ENCODE measurements around the gene C2CD2L. TPM values are rescaled to one million over a fixed set of nuclear protein-coding genes. Genes with fewer than 3 reads are reported as not detected.

Gene C2CD2L
- total and polyA plus RNA-seq, 12 donors = 6.1 to 13.7 (median 8.4) TPM

GRCh38 chr11:119114351-119114750 lies 7.2 kb downstream of the C2CD2L start:
- no peak overlapping the region for H3K4me3 ChIP-seq
- H3K4me1 ChIP-seq = peaks cover 0 to 34% (median 1%) of the 10 kb centered on the region in 9 donors
- 72 to 78% methylated on average over 5 of the region's 5 CpGs for WGBS, 2 donors
- ATAC-seq (no peak), DNase-seq (no peak)
- peaks cover 0 to 84% (median 20%) of the 10 kb centered on the region in 9 donors for H3K36me3 ChIP-seq
- no peaks in the 10 kb centered on the region for H3K27me3 ChIP-seq
- intact Hi-C loops (cut with DNase I) = no loop called here
- TF ChIP-seq CTCF (IDR thresholded peaks at IDR 0.05) = no peak
- H3K27ac ChIP-seq = peak overlapping the region in 2 of 10 donors; percentile 5 to 88
- no peaks in the 10 kb centered on the region for H3K9me3 ChIP-seq

GRCh38 chr11:119115484-119116234 lies 8.5 kb downstream of the C2CD2L start:
- H3K27ac ChIP-seq = peak overlapping the region in 6 of 10 donors; percentile 25 to 88 (median 43)
- 71% methylated on average over 24 of the region's 24 CpGs for WGBS, 2 donors
- H3K4me3 ChIP-seq = peak overlapping the region in 2 of 10 donors; percentile 2 to 35
- ATAC-seq (peak; percentile 35 to 78 (median 54)), DNase-seq (peak; percentile 47 to 52)
- H3K27me3 ChIP-seq = no peaks in the 10 kb centered on the region
- H3K4me1 ChIP-seq = peaks cover 0 to 27% (median 3%) of the 10 kb centered on the region in 9 donors
- no peak for TF ChIP-seq CTCF (IDR thresholded peaks at IDR 0.05)
- no peaks in the 10 kb centered on the region for H3K9me3 ChIP-seq
- H3K36me3 ChIP-seq = peaks cover 0 to 75% (median 20%) of the 10 kb centered on the region in 9 donors
- intact Hi-C loops (cut with DNase I) = no loop called here

- Histone ChIP-seq H3K4me3 (peak overlapping the region in 1 of 10 donors; percentile 35), H3K36me3 (peaks cover 0 to 69% (median 20%) of the 10 kb centered on the region in 9 donors), H3K27ac (peak overlapping the region in 6 of 10 donors; percentile 25 to 88 (median 43)), H3K9me3 (no peaks in the 10 kb centered on the region), H3K4me1 (peaks cover 0 to 30% (median 7%) of the 10 kb centered on the region in 9 donors), H3K27me3 (no peaks in the 10 kb centered on the region)
- intact Hi-C loops (cut with DNase I) = no loop called here
- WGBS, 2 donors = 85 to 91% methylated on average over 10 of the region's 10 CpGs
- ATAC-seq (peak in 1 of 8 donors; percentile 5), DNase-seq (no peak)
- TF ChIP-seq CTCF (IDR thresholded peaks at IDR 0.05) = no peak
These were observed 9.1 kb downstream of the C2CD2L start for GRCh38 chr11:119116235-119116594.

GRCh38 chr11:119116601-119117000 lies 9.5 kb downstream of the C2CD2L start:
- Histone ChIP-seq H3K9me3 (no peaks in the 10 kb centered on the region), H3K27me3 (no peaks in the 10 kb centered on the region), H3K4me3 (peak overlapping the region in 1 of 10 donors; percentile 35), H3K36me3 (peaks cover 0 to 66% (median 20%) of the 10 kb centered on the region in 9 donors), H3K27ac (peak overlapping the region in 5 of 10 donors; percentile 25 to 88 (median 47)), H3K4me1 (peaks cover 0 to 30% (median 7%) of the 10 kb centered on the region in 9 donors)
- no peak for TF ChIP-seq CTCF (IDR thresholded peaks at IDR 0.05)
- ATAC-seq (no peak), DNase-seq (no peak)
- intact Hi-C loops (cut with DNase I) = no loop called here
- WGBS, 2 donors = 69 to 74% methylated on average over 5 of the region's 5 CpGs

All from heart right ventricle (tissue), 16 donors.